Measurements from ENCODE around the gene SLC39A11.

The SLC39A11 gene

DNA sequence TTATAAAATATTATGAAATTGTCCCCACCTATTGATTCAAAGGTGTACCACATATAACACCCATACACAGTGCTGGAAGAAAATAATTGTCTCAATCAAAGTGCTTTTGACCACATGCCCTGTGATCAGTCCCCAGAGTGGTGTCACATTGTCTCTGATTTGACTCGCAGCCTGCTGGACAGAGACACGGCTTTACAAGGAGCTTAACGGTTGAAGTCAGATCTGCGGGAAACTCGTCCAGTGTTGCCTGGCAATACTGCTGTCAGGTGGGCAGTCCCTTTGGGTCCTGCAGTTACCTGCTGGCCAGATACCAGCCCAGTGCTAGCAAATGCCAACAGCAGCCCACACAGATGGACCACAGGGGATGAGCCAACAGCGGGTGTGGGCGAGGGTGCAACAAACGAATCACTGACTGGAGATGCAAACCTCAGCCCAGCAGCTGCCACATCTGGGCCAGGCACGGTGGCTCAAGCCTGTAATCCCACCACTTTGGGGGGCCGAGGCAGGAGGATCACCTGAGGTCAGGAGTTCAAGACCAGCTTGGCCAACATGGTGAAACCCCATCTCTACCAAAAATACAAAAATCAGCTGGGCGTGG is 46.2 kb upstream of the SLC39A11 start:
- no peaks in the 10 kb centered on the region for H3K36me3 ChIP-seq (replicated peaks; ENCODE audit: low read depth, low read length)
- no peaks in the 10 kb centered on the region for H3K9me3 ChIP-seq (ENCODE audit: insufficient read depth, low read length)
- H3K27me3 ChIP-seq (ENCODE audit: low read depth, low read length): no peaks in the 10 kb centered on the region
- no peaks in the 10 kb centered on the region for H3K79me2 ChIP-seq (ENCODE audit: low read length)
- no peak overlapping the region for H3K27ac ChIP-seq (ENCODE audit: low read length)
- peaks cover 18% of the 10 kb centered on the region for H3K4me1 ChIP-seq (ENCODE audit: low read length)
- no peak overlapping the region for H3K4me3 ChIP-seq (ENCODE audit: low read length)
- H3K4me2 ChIP-seq (ENCODE audit: low read length): no peak overlapping the region
- TF ChIP-seq, protein P1, sequence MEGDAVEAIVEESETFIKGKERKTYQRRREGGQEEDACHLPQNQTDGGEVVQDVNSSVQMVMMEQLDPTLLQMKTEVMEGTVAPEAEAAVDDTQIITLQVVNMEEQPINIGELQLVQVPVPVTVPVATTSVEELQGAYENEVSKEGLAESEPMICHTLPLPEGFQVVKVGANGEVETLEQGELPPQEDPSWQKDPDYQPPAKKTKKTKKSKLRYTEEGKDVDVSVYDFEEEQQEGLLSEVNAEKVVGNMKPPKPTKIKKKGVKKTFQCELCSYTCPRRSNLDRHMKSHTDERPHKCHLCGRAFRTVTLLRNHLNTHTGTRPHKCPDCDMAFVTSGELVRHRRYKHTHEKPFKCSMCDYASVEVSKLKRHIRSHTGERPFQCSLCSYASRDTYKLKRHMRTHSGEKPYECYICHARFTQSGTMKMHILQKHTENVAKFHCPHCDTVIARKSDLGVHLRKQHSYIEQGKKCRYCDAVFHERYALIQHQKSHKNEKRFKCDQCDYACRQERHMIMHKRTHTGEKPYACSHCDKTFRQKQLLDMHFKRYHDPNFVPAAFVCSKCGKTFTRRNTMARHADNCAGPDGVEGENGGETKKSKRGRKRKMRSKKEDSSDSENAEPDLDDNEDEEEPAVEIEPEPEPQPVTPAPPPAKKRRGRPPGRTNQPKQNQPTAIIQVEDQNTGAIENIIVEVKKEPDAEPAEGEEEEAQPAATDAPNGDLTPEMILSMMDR (IDR thresholded peaks at IDR 0.05; ENCODE audit: low read depth, low read length): no peak
- TF ChIP-seq EZH2phosphoT487 (IDR thresholded peaks at IDR 0.05; ENCODE audit: low read depth): no peak
- H2AFZ ChIP-seq (ENCODE audit: low read depth, low read length): no peak overlapping the region
- H3K9ac ChIP-seq (ENCODE audit: low read length): no peak overlapping the region
- no peaks in the 10 kb centered on the region for H4K20me1 ChIP-seq (ENCODE audit: insufficient read depth, low read length)

DNA sequence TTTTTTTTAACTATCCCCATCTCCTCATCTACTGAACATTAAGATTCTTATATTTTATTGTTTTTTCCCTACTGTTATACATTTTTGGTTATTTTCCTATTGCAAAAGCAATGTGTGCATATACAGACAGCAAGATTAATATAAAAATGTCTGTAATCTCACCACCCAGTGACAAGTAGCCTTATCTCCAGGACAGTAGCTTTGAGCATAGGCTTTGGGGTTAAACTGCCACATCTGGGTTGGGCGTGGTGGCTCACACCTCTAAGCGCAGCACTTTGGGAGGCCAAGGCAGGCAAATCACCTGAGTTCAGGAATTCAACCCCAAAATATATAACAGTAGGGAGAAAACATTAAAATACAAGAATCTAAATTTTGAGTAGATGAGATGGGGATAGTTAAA is 44.9 kb upstream of the SLC39A11 start:
- no peak overlapping the region for H3K9ac ChIP-seq (ENCODE audit: low read length)
- TF ChIP-seq, protein P1 (IDR thresholded peaks at IDR 0.05; ENCODE audit: low read depth, low read length): no peak
- no peak for TF ChIP-seq EZH2phosphoT487 (IDR thresholded peaks at IDR 0.05; ENCODE audit: low read depth)
- no peak overlapping the region for H3K4me2 ChIP-seq (ENCODE audit: low read length)
- H3K4me3 ChIP-seq (ENCODE audit: low read length): no peak overlapping the region
- H3K9me3 ChIP-seq (ENCODE audit: insufficient read depth, low read length): no peaks in the 10 kb centered on the region
- no peak overlapping the region for H3K27ac ChIP-seq (ENCODE audit: low read length)
- H4K20me1 ChIP-seq (ENCODE audit: insufficient read depth, low read length): no peaks in the 10 kb centered on the region
- H3K36me3 ChIP-seq (replicated peaks; ENCODE audit: low read depth, low read length): no peaks in the 10 kb centered on the region
- no peak overlapping the region for H2AFZ ChIP-seq (ENCODE audit: low read depth, low read length)
- no peaks in the 10 kb centered on the region for H3K79me2 ChIP-seq (ENCODE audit: low read length)
- H3K4me1 ChIP-seq (ENCODE audit: low read length): peaks cover 25% of the 10 kb centered on the region
- no peaks in the 10 kb centered on the region for H3K27me3 ChIP-seq (ENCODE audit: low read depth, low read length)

DNA sequence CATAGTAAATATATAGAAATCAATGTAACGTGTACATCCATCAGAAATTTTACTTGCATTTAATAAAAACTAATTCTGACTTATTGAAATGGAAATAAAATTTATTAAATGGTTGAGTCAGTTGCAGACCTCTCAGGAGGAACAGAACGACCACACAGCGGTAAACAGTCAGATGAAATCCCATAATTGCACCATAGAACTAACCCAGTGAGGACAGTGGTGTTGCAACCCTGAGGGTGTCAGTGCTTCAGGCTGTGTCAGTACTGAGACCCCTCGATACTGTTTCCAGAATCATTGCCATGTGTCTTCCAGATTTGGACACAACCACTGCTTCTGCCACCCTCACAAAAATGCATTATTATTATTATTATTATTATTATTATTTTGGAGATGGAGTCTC is 43.3 kb upstream of the SLC39A11 start:
- TF ChIP-seq EZH2phosphoT487 (IDR thresholded peaks at IDR 0.05; ENCODE audit: low read depth): no peak
- TF ChIP-seq, protein P1 (IDR thresholded peaks at IDR 0.05; ENCODE audit: low read depth, low read length): no peak

DNA sequence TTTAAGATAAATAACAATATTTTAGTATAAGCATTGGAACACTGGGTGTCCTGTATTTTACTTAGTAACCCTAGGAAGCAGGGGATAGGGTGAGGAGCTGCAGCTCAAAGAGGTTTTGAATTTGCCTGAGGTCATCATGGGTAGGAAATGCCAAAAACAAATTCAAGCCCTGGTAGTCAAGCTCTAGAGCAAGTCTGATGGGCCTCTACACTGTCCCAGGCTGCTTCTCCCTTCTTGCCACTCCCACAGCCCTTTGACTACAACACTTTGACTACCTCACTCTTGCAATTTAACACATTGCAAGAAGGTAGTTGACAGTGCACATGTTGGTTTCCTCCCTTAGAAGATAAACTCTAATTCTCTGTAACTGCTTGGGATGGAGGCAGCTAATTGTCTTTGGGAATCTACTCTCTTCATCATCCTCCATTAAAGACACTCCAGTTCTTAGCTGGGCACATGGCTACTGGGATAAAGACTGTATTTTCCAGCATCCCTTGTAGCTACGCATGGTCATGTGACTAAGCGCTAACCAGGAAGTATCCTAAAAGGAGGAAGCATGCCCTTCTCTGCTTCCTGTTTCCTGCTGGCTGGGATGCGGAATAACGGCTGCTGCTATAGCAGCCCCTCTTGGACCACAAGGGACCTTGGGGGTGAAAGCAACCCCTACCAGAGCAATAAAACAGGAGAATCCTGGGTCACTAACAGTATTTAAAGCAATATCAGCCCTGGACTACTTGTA is 41.6 kb upstream of the SLC39A11 start:
- H3K27me3 ChIP-seq (ENCODE audit: low read depth, low read length): peaks cover 9% of the 10 kb centered on the region
- H3K27ac ChIP-seq (ENCODE audit: low read length): no peak overlapping the region
- H3K4me2 ChIP-seq (ENCODE audit: low read length): 0 out of 2 replicates have a peak overlapping the region, but pooled peaks have one; percentile 3
- no peaks in the 10 kb centered on the region for H3K79me2 ChIP-seq (ENCODE audit: low read length)
- no peaks in the 10 kb centered on the region for H4K20me1 ChIP-seq (ENCODE audit: insufficient read depth, low read length)
- no peaks in the 10 kb centered on the region for H3K9me3 ChIP-seq (ENCODE audit: insufficient read depth, low read length)
- no peak overlapping the region for H3K4me3 ChIP-seq (ENCODE audit: low read length)
- TF ChIP-seq, protein P1 (IDR thresholded peaks at IDR 0.05; ENCODE audit: low read depth, low read length): no peak
- TF ChIP-seq EZH2phosphoT487 (IDR thresholded peaks at IDR 0.05; ENCODE audit: low read depth): no peak
- H3K4me1 ChIP-seq (ENCODE audit: low read length): peaks cover 38% of the 10 kb centered on the region
- no peaks in the 10 kb centered on the region for H3K36me3 ChIP-seq (replicated peaks; ENCODE audit: low read depth, low read length)
- H3K9ac ChIP-seq (ENCODE audit: low read length): no peak overlapping the region
- H2AFZ ChIP-seq (ENCODE audit: low read depth, low read length): peak overlapping the region; percentile 63; the same call in 1 of the 2 replicates

More for the DNA sequence above, 43.3 kb upstream of the SLC39A11 start:
- peaks cover 6% of the 10 kb centered on the region for H3K27me3 ChIP-seq (ENCODE audit: low read depth, low read length)
- no peaks in the 10 kb centered on the region for H3K36me3 ChIP-seq (replicated peaks; ENCODE audit: low read depth, low read length)
- H3K9me3 ChIP-seq (ENCODE audit: insufficient read depth, low read length): no peaks in the 10 kb centered on the region
- H4K20me1 ChIP-seq (ENCODE audit: insufficient read depth, low read length): no peaks in the 10 kb centered on the region
- no peak overlapping the region for H3K9ac ChIP-seq (ENCODE audit: low read length)
- peaks cover 38% of the 10 kb centered on the region for H3K4me1 ChIP-seq (ENCODE audit: low read length)
- H3K4me2 ChIP-seq (ENCODE audit: low read length): no peak overlapping the region
- no peak overlapping the region for H3K4me3 ChIP-seq (ENCODE audit: low read length)
- H3K27ac ChIP-seq (ENCODE audit: low read length): no peak overlapping the region
- no peak overlapping the region for H2AFZ ChIP-seq (ENCODE audit: low read depth, low read length)
- no peaks in the 10 kb centered on the region for H3K79me2 ChIP-seq (ENCODE audit: low read length)

Measured in OCI-LY3 (cell line).